Activated naive CD4-positive, alpha-beta T cell treated with anti-CD3 and anti-CD28 coated beads for 36 hours (primary cell): ENCODE results near the gene CDC37. TPM values are rescaled to one million over a fixed set of nuclear protein-coding genes. Genes with fewer than 3 reads are reported as not detected.
"Not testable (repeated sequence)": the region's sequence is repeated elsewhere in the genome, so short reads cannot be mapped to it uniquely, and the experiment has no call there.

ENCODE experiments used
- CTCF ChIA-PET: fragments of 350-600 bp; sonication (Branson Sonifier 250); formaldehyde crosslinking; loops from one replicate; lab custom pipeline; 2021; ENCODE audit warnings: antibody characterized with exemption; lab: Charles Lee
- DNase-seq: peaks from one replicate; pipeline ENCODE4 v3.0.0-alpha.2; 2020
- H3K27ac Mint-ChIP-seq: one replicate; pipeline ENCODE4 v1.8.0; 2021; ENCODE audit warnings: mild to moderate bottlenecking, mixed read lengths
- H3K27me3 Mint-ChIP-seq: one replicate; pipeline ENCODE4 v1.8.0; 2021; ENCODE audit warnings: low read depth, mixed read lengths
- H3K36me3 Mint-ChIP-seq: one replicate; pipeline ENCODE4 v1.8.0; 2021; ENCODE audit warnings: low read depth, mixed read lengths
- H3K4me1 Mint-ChIP-seq: one replicate; pipeline ENCODE4 v1.8.0; 2021; ENCODE audit warnings: low read depth, mixed read lengths
- H3K4me3 Mint-ChIP-seq: one replicate; pipeline ENCODE4 v1.8.0; 2021; ENCODE audit warnings: mild to moderate bottlenecking, moderate library complexity, mixed read lengths
- H3K9me3 Mint-ChIP-seq: one replicate; pipeline ENCODE4 v1.8.0; 2021; ENCODE audit warnings: mixed read lengths
- intact Hi-C: fragments of 100-400 bp; cut with micrococcal nuclease; formaldehyde crosslinking; loops from one replicate; pipeline ENCODE4 v1.15.1; 2023
- total RNA-seq, 2 experiments: library from RNA; stranded (reverse); gene quantifications; one replicate each; pipeline ENCODE4 v1.2.3, GENCODE V29; 2021

CDC37 gene
- total RNA-seq, 2 experiments from 2014 or later = 158 to 164 TPM

GRCh38 chr19:10389863-10390262 lies 13.5 kb downstream of the CDC37 start:
- peak overlapping the region; percentile 30 for H3K27ac Mint-ChIP-seq
- H3K9me3 Mint-ChIP-seq = no peaks in the 10 kb centered on the region
- H3K4me3 Mint-ChIP-seq = no peak overlapping the region
- H3K36me3 Mint-ChIP-seq = peaks cover 12% of the 10 kb centered on the region
- no peaks in the 10 kb centered on the region for H3K27me3 Mint-ChIP-seq
- intact Hi-C loops = loop anchor here (1.0 to 10.0 kb wide), 5 partner anchors 46 to 455 kb away; partner anchors contain the start of gene DNMT1
- CTCF ChIA-PET = interaction anchor here (0.5 to 5.5 kb wide), 11 partner anchors 11 to 196 kb away, joined by 3 to 85 read pairs (median 9); partner anchors contain the start of genes ICAM1, ICAM4, ICAM5 and TYK2
- DNase-seq = peak; percentile 48
- no peaks in the 10 kb centered on the region for H3K4me1 Mint-ChIP-seq

- H3K4me1 Mint-ChIP-seq = no peaks in the 10 kb centered on the region
- no peak overlapping the region for H3K4me3 Mint-ChIP-seq
- peaks cover 11% of the 10 kb centered on the region for H3K36me3 Mint-ChIP-seq
- no peak overlapping the region for H3K27ac Mint-ChIP-seq
- CTCF ChIA-PET = interaction anchor here (0.6 to 4.3 kb wide), 24 partner anchors 9 to 191 kb away, joined by 3 to 85 read pairs (median 6); partner anchors contain the start of genes CDC37, ICAM1, ICAM4 and ICAM5
- no peaks in the 10 kb centered on the region for H3K27me3 Mint-ChIP-seq
- no peaks in the 10 kb centered on the region for H3K9me3 Mint-ChIP-seq
- DNase-seq = peak; percentile 91
- intact Hi-C loops = loop anchor here (1.0 to 10.0 kb wide), 3 partner anchors 47 to 194 kb away; partner anchors contain the start of gene DNMT1
These were observed 14.4 kb downstream of the CDC37 start for GRCh38 chr19:10388957-10389356.

- intact Hi-C loops = loop anchor here (10.0 kb wide), 1 partner anchor 190 kb away; the partner anchor contains the start of gene DNMT1
- H3K4me1 Mint-ChIP-seq = peaks cover 8% of the 10 kb centered on the region
These were observed 18.8 kb downstream of the CDC37 start for GRCh38 chr19:10384580-10384979.

GRCh38 chr19:10383223-10383499 lies 20.2 kb downstream of the CDC37 start:
- CTCF ChIA-PET = interaction anchor here (0.6 to 1.1 kb wide), 4 partner anchors 103 to 254 kb away, joined by 3 to 4 read pairs (median 3); no protein-coding TSS in a partner anchor
- H3K27me3 Mint-ChIP-seq, H3K27ac Mint-ChIP-seq, H3K4me3 Mint-ChIP-seq, H3K9me3 Mint-ChIP-seq, DNase-seq: not testable (repeated sequence)
- intact Hi-C loops = loop anchor here (10.0 kb wide), 1 partner anchor 188 kb away; the partner anchor contains the start of gene DNMT1
- Mint-ChIP-seq H3K4me1 (peaks cover 18% of the 10 kb centered on the region), H3K36me3 (peaks cover 12% of the 10 kb centered on the region)

More at GRCh38 chr19:10384580-10384979, 18.8 kb downstream of the CDC37 start:
- Mint-ChIP-seq H3K4me3 (no peak overlapping the region), H3K27me3 (no peaks in the 10 kb centered on the region), H3K27ac (no peak overlapping the region), H3K9me3 (no peaks in the 10 kb centered on the region), H3K36me3 (peaks cover 5% of the 10 kb centered on the region)
- CTCF ChIA-PET = interaction anchor here (0.5 to 1.1 kb wide), 2 partner anchors 87 to 115 kb away, joined by 3 to 5 read pairs; no protein-coding TSS in a partner anchor
- DNase-seq = no peak

GRCh38 chr19:10380313-10381102 lies 22.8 kb downstream of the CDC37 start, which contains the start of gene TYK2:
Gene TYK2, minus strand, starts transcription at chr19:10380572. Its CDS starts 2,166 bp downstream, at chr19:10378406.
- H3K9me3 Mint-ChIP-seq = no peaks in the 10 kb centered on the region
- intact Hi-C loops = loop anchor here (1.0 to 10.0 kb wide), 5 partner anchors 47 to 186 kb away; partner anchors contain the start of genes DNMT1, ICAM1 and RAVER1
- peaks cover 18% of the 10 kb centered on the region for H3K36me3 Mint-ChIP-seq
- H3K4me3 Mint-ChIP-seq = peak within 1 kb of the TSS; percentile 87
- CTCF ChIA-PET = interaction anchor here (0.6 to 4.4 kb wide), 9 partner anchors 9 to 122 kb away, joined by 3 to 18 read pairs (median 3); partner anchors contain the start of gene ICAM1
- peak; percentile 97 for DNase-seq
- peaks cover 19% of the 10 kb centered on the region for H3K4me1 Mint-ChIP-seq
- H3K27ac Mint-ChIP-seq = peak within 1 kb of the TSS; percentile 91
- H3K27me3 Mint-ChIP-seq = no peaks in the 10 kb centered on the region

- no peak for DNase-seq
- Mint-ChIP-seq H3K9me3 (no peaks in the 10 kb centered on the region), H3K27me3 (no peaks in the 10 kb centered on the region), H3K36me3 (peaks cover 21% of the 10 kb centered on the region), H3K4me3 (peak overlapping the region; percentile 87), H3K4me1 (peaks cover 20% of the 10 kb centered on the region), H3K27ac (peak overlapping the region; percentile 91)
- CTCF ChIA-PET = interaction anchor here (0.6 to 4.4 kb wide), 7 partner anchors 9 to 121 kb away, joined by 3 to 18 read pairs (median 3); partner anchors contain the start of gene ICAM1
- intact Hi-C loops = loop anchor here (1.0 to 10.0 kb wide), 5 partner anchors 47 to 185 kb away; partner anchors contain the start of genes DNMT1, ICAM1 and RAVER1
These were observed 23.4 kb downstream of the CDC37 start for GRCh38 chr19:10379880-10380312.

GRCh38 chr19:10378124-10378523 lies 25.2 kb downstream of the CDC37 start:
- intact Hi-C loops = no loop called here
- peaks cover 22% of the 10 kb centered on the region for H3K4me1 Mint-ChIP-seq
- CTCF ChIA-PET = interaction anchor here (0.6 to 4.4 kb wide), 2 partner anchors 11 to 64 kb away, joined by 4 to 18 read pairs; no protein-coding TSS in a partner anchor
- no peaks in the 10 kb centered on the region for H3K27me3 Mint-ChIP-seq
- DNase-seq = no peak
- H3K9me3 Mint-ChIP-seq = no peaks in the 10 kb centered on the region
- no peak overlapping the region for H3K27ac Mint-ChIP-seq
- no peak overlapping the region for H3K4me3 Mint-ChIP-seq
- H3K36me3 Mint-ChIP-seq = peaks cover 28% of the 10 kb centered on the region

GRCh38 chr19:10377140-10377640 lies 26.2 kb downstream of the CDC37 start:
- H3K4me3 Mint-ChIP-seq, H3K27me3 Mint-ChIP-seq, intact Hi-C loops, H3K27ac Mint-ChIP-seq, DNase-seq, H3K9me3 Mint-ChIP-seq: not testable (repeated sequence)
- CTCF ChIA-PET = interaction anchor here (0.6 to 4.4 kb wide), 2 partner anchors 12 to 108 kb away, joined by 3 to 18 read pairs; no protein-coding TSS in a partner anchor
- Mint-ChIP-seq H3K36me3 (peaks cover 28% of the 10 kb centered on the region), H3K4me1 (peaks cover 22% of the 10 kb centered on the region)

- Mint-ChIP-seq H3K36me3 (peaks cover 26% of the 10 kb centered on the region), H3K9me3 (no peaks in the 10 kb centered on the region), H3K27ac (no peak overlapping the region), H3K27me3 (no peaks in the 10 kb centered on the region), H3K4me1 (peaks cover 17% of the 10 kb centered on the region), H3K4me3 (no peak overlapping the region)
- intact Hi-C loops = no loop called here
- CTCF ChIA-PET = interaction anchor here (0.6 to 1.0 kb wide), 4 partner anchors 17 to 196 kb away, joined by 3 to 5 read pairs (median 4); no protein-coding TSS in a partner anchor
- no peak for DNase-seq
These were observed 28.4 kb downstream of the CDC37 start for GRCh38 chr19:10374931-10375330.

GRCh38 chr19:10372690-10373089 lies 30.7 kb downstream of the CDC37 start:
- Mint-ChIP-seq H3K4me3 (no peak overlapping the region), H3K9me3 (no peaks in the 10 kb centered on the region), H3K36me3 (peaks cover 23% of the 10 kb centered on the region), H3K4me1 (peaks cover 3% of the 10 kb centered on the region), H3K27me3 (no peaks in the 10 kb centered on the region), H3K27ac (no peak overlapping the region)
- no peak for DNase-seq
- intact Hi-C loops = no loop called here
- CTCF ChIA-PET = interaction anchor here (1.1 kb wide), 1 partner anchor 32 kb away, joined by 6 read pairs; no protein-coding TSS in a partner anchor

- H3K36me3 Mint-ChIP-seq = peaks cover 22% of the 10 kb centered on the region
- no peaks in the 10 kb centered on the region for H3K27me3 Mint-ChIP-seq
- H3K4me3 Mint-ChIP-seq = no peak overlapping the region
- no peaks in the 10 kb centered on the region for H3K9me3 Mint-ChIP-seq
- intact Hi-C loops = no loop called here
- CTCF ChIA-PET = interaction anchor here (0.5 to 0.6 kb wide), 3 partner anchors 26 to 141 kb away, joined by 3 to 5 read pairs (median 3); no protein-coding TSS in a partner anchor
- no peaks in the 10 kb centered on the region for H3K4me1 Mint-ChIP-seq
- H3K27ac Mint-ChIP-seq = no peak overlapping the region
- no peak for DNase-seq
These were observed 35.1 kb downstream of the CDC37 start for GRCh38 chr19:10368101-10368803.
